HG03520 (cell line): Measurements from ENCODE around the gene DICER1.

ENCODE experiments used
- ATAC-seq: cut with Tn5 transposase; IDR thresholded peaks from one replicate; pipeline ENCODE4 v1.9.1; 2021; ENCODE audit warnings: mild to moderate bottlenecking, moderate library complexity; ENCODE audit not compliant: unreplicated experiment

The DICER1 gene

GRCh38 chr14:95127531-95127911, 29.8 kb downstream of the DICER1 start:
- no peak for ATAC-seq

- no peak for ATAC-seq
Measured at GRCh38 chr14:95126906-95127530, 30.3 kb downstream of the DICER1 start.

DNA sequence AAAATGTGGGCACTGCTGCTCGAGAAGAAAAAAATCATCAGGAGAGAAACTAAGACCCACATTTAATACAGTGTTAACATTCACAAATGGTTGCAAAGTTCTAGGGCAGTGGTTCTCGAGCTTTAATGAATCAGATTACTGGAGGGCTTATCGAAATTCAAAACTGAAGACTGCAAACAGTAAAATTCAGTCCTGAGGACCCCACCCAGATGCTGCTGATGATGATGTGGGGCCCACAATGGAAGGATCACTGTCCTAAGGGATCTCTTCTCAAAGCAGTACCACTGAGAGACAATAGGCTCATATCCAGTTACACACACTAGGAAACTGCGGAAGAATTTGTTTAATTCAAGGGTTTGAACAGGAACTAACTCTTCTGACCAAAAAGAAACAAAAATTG, 31.4 kb downstream of the DICER1 start:
- no peak for ATAC-seq

GRCh38 chr14:95125221-95125620, 32.1 kb downstream of the DICER1 start:
- ATAC-seq = no peak

- no peak for ATAC-seq
Measured at GRCh38 chr14:95123891-95124579, 33.3 kb downstream of the DICER1 start.

DNA sequence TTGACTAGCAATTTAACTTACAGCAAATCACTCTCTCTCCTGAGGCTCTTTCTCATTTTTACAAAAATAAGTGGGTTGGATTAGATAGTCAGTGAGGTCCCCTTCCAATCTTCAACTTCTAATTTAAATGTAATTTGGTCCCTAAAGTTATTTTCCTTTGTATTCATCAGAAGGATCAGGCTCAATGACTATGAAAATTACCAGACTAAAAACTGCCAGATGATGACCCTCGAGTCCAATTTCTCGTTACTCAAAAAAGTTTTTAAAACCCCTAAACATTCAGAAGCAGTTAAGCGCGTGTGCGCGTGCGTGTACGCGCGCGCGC, 34.7 kb downstream of the DICER1 start:
- no peak for ATAC-seq

GRCh38 chr14:95121911-95122620, 35.3 kb downstream of the DICER1 start:
- no peak for ATAC-seq

DNA sequence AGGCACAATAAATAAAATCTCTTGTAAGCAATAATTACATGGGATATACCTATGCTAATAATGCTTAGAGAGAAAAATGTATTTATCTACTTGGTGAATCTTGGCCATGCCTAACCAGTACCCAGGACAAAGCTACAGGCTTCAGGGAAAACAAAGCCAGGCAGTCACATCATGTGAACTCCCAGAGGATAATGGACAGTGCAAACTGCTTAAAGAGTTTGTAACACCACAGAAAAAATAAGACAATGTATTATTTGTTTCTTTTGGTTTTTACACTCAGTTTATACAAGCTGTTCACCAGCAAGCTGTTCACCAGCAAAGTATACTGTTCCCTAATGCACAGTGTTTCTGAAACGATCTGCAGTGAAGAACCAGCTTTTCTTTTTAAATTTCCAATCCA, 38.0 kb downstream of the DICER1 start:
- no peak for ATAC-seq

DNA sequence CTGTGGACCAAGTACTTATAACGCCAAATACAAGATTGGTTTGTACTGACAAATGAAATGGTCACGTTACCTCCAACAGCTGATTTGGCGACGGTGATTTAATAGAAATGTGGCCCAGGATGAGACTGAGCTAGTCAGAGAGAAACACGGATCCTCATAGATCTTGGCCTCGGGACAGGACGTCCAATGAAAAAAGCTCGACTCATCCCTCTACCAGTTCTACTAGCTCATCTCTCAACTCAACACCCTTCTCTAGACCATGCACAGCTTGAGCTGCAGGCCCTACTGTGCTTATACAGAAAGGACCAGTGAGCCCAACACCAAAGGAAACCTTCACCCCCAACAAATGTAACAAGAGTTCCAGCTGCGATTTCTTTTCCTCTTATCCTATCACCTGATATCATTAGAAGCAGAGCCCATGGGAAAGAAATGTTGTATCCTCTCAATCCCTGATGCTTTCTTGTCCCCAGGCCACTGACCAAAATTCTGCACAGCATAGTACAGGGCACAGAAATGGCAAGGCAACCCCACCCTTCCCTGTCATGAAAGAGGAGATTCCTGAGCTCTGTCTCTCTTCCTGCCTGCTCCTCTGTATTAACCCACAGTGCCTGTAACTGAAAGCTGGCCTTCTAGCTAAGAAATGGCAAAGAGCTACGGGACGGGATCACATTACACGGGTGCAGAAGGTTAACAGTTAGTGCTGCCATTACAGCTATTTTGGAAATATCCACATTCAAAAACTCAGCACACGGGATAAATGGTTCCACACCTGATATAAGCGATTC, 39.2 kb downstream of the DICER1 start:
- no peak for ATAC-seq

GRCh38 chr14:95113476-95113875, 43.9 kb downstream of the DICER1 start:
- ATAC-seq = no peak

GRCh38 chr14:95111507-95112164, 45.7 kb downstream of the DICER1 start:
- ATAC-seq = no peak

- no peak for ATAC-seq
Measured at GRCh38 chr14:95110178-95110577, 47.2 kb downstream of the DICER1 start.

DNA sequence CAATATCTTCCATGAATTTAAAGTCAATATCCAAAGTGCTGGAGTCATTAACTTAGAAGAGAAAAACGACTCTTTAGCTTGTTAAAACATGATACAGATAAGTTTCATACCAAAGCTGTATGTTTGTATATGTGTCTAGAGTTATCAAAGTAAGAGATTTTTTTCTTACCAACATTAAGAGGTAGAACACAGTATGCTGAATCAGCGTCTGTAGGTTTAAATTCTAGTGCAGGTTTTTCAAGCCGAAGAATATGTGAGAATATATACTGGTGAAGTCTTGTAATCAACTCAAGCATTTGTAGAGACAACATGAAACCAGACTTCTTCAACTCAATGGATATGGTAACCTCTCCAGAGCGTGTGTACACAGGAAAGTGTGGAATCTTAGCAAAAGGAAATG, 49.6 kb downstream of the DICER1 start:
- no peak for ATAC-seq

DNA sequence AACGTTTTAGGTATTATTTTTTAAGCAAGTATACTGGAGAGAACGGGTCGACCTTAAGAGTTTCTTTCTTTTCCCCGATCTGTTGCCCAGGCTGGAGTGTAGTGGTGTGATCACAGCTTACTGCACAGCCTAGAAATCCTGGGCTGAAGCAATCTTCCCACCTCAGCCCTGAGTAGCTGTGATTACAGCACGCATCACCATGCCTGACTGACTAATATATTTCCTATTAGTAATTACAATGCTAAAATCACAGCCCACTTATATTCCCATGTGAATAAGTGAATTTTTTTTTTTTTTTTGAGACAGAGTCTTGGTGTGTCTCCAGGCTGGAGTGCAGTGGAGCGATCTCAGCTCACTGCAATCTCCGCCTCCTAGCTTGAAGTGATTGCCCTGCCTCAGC, 50.4 kb downstream of the DICER1 start:
- ATAC-seq = no peak

DNA sequence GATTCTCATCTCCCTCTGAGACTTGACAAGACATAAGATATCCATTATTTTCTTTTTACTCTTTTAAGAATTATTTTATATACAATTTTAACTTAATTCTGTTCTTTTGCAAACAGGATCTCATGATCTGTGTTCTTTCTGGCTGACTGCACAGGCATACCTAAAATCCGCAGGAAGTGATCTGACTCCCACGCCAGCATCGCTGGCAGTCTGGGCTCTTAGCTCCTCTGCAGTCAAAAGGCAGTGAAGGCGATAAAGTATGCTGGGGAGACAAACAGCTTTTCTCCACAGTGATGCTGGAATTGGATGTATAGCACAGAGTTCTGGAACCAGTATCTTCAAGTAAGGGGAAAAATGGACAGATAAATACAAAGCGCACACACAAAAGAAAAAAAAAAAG, 52.4 kb downstream of the DICER1 start:
- ATAC-seq = no peak

DNA sequence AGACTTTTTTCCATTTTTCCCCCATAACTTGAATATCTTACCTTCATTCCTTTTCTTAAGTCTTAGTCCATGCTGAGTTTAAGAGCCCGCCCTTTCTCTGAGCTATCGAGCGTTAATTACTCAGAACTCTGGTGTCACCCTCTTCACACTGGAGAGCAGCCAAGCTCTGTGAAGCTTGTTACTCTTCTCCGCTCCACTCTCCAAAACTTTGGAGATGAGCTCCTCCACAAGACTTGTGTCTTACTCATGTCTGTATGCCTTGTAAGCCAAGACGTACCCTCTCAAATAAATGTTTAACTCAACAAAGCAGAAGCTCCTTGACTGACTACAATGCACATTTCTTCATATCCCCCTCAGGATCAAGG, 54.7 kb downstream of the DICER1 start:
- ATAC-seq = no peak

DNA sequence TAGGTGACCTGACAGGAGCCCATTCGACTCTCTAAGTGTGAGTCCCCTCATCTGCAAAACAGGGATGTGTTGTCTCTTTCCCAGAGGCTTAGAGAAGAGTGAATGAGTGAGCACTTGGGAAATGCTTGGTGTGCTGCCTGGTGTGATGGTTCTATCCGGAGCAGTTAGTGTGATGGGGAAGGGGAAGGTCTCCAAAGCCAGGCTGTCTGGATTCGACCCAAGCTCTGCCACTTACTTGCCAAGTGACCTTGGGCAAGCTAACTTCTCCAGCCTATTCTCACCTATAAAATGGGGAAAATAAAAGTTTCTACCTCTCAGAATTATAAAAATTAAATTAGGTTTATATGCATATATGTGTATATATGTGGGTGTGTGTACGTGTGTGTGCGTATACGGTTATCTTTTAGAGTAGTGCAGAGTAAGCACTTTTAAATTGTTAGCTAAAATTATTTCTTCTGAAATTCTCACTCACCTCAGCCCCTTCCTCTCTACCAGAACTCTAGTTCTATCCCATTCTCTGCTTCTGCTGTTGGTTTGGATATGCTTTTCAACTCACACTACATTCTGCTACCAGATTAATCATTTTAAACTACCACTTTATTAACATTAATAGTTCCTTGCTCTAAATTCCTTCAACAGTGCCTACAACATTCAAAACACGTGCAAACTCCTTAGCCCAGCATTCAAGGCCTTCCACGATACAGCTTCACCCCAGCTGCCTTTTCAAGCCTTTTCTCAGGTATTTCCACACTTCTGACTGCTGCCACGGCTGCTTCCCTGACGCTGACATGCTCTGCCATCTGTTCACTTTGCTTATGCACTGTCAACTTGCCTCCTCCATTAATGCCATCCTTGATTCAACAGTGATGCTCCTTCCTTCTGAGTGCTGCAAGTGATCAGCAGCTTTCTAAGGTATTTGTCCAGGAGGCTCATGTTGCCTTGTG, 55.3 kb downstream of the DICER1 start:
- ATAC-seq = no peak

GRCh38 chr14:95098984-95099599, 58.2 kb downstream of the DICER1 start:
- no peak for ATAC-seq

- ATAC-seq = no peak
Measured at GRCh38 chr14:95097385-95097784, 59.9 kb downstream of the DICER1 start.

DNA sequence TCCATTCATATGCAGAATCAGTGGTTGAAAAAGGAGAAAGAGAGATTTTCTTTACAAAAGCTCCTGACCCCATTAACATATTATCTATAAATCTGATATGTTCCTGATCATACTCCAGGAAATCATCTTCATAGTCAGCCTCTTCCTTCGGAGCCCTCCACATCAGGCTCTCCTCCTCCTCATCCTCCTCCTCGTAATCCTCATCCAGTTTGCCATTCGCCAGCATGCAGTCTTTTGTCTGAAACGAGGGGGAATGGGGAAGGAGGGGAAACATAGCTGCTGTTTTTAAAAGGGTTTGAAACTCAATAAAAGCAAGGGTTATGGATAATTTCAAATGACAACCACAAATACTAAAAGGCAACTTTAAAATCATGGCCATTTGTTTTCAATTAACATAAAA, 60.9 kb downstream of the DICER1 start:
- ATAC-seq = no peak
